Measurements from ENCODE around the gene COPS7A. TPM values are rescaled to one million over a fixed set of nuclear protein-coding genes. Genes with fewer than 3 reads are reported as not detected.

The COPS7A gene, protein sequence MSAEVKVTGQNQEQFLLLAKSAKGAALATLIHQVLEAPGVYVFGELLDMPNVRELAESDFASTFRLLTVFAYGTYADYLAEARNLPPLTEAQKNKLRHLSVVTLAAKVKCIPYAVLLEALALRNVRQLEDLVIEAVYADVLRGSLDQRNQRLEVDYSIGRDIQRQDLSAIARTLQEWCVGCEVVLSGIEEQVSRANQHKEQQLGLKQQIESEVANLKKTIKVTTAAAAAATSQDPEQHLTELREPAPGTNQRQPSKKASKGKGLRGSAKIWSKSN
- 87.9 and 180 TPM in 2 replicates for total RNA-seq (ENCODE audit: low replicate concordance)

DNA sequence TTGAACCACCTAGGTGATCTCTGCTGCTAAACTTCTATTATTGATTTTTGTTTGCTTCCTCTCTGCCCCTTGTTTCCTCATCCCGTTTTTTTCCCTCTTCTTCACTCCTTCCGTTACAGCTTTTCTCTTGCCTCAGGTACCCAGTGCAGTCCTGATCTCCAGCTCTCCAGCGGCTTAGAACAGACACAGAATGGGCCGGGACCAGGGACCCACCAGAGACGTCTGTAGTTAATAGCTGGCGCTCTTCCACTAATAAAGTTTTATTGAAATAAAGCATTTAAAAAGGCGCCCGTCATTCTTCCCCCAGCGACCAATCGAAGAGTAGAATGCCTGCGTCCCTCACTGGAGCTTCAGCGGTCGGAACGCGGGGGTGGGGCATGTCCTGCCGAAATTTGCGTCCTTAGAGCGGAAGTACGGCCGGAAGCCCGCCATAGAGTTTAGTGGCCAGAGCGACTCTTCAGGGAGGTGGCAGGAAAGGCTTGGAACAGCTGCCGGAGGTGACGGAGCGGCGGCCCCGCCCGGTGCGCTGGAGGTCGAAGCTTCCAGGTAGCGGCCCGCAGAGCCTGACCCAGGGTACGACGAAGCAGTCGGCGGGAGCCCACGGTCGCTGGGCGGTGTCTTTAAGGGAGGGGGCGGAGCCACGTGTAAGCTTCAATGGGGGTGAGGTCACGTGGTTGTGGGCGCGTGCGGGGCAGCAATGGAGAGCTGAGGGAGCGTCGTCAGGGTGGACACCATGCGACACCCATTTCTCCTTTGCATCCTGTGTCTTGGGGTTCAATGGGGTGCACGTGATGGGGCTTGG lies at the start of gene COPS7A:
Gene COPS7A (plus strand): TSS at position 440 of the 802 bp plus-strand sequence. CDS start 611 bp downstream, outside the sequence.

GRCh38 chr12:6688999-6689882 lies 34.6 kb upstream of the COPS7A start, which contains the start of gene ZNF384:
TSS of gene ZNF384 (minus strand) at chr12:6689375. CDS start at chr12:6679520, 9,855 bp downstream.

GRCh38 chr12:6700646-6701051 lies 23.2 kb upstream of the COPS7A start, which contains the start of gene PIANP:
TSS of gene PIANP (minus strand) at chr12:6700815. CDS start at chr12:6698061, 2,754 bp downstream.

DNA sequence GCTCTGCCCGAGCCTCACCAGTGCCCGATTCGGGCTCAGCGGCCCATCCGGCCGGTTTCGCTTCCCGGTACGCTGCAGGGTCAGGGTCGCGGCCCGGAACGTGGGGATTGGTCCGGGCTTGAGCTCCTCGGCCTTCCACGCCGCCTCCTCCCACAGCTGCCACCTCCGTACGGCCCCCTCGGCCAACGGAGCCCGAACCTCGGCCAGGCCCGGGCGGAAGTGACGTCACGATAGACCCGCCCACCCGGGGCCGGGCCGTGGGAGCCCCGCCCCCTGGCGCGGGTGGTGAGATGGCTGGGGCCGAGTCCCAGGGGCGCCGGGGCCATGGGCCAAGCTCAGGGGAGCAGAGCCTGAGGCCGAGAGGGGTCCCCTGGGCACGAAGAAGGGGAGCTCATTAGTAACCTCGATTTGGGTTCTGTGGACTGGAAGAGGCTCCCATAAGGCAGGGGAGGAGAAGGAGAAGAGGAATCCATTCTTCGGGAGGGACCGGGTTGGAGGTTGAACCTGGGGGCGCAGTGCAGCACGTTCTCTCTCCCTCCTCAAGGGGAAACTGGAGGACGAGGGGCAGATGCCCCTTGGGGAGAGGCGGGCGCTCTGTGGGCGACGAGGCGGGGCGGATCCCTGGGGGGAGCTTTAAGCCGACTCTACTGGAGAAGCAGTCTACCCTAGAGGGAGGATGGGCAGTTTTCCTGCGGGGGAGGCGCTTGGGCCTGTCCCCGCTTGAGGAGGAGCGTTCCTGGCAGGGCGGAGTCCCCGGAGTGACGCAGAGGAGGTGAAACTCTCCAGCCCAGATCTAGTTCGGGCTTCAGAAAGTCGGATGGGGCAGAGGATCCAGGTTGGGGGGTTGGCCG lies 29.3 kb downstream of the COPS7A start, which contains the start of gene MLF2:
Gene MLF2 (minus strand): TSS at position 221 of the 851 bp plus-strand sequence. CDS start 807 bp downstream, outside the sequence.

GRCh38 chr12:6765634-6766581 lies 42.1 kb downstream of the COPS7A start, which contains the start of gene PTMS:
TSS of gene PTMS (plus strand) at chr12:6766363. CDS start at chr12:6766706, 343 bp downstream.

GRCh38 chr12:6772331-6772695 lies 48.5 kb downstream of the COPS7A start, which contains the start of gene LAG3:
TSS of gene LAG3 (plus strand) at chr12:6772520. CDS start at chr12:6772853, 333 bp downstream.

Other genes with a start within 250 kb of the COPS7A start
- 92.0 and 176 TPM in 2 replicates for gene MRPL51, start 230.8 kb upstream of the COPS7A start, total RNA-seq (ENCODE audit: low replicate concordance)
- 15.0 and 30.4 TPM in 2 replicates for gene NCAPD2, start 229.9 kb upstream of the COPS7A start, total RNA-seq (ENCODE audit: low replicate concordance)
- gene GAPDH, start 189.5 kb upstream of the COPS7A start, total RNA-seq (ENCODE audit: low replicate concordance): 7,358 and 9,019 TPM in 2 replicates
- 8.8 and 36.9 TPM in 2 replicates for gene IFFO1, start 168.0 kb upstream of the COPS7A start, total RNA-seq (ENCODE audit: low replicate concordance)
- gene NOP2, start 155.8 kb upstream of the COPS7A start, total RNA-seq (ENCODE audit: low replicate concordance): 11.5 and 20.7 TPM in 2 replicates
- gene CHD4, start 116.7 kb upstream of the COPS7A start, total RNA-seq (ENCODE audit: low replicate concordance): 187 and 210 TPM in 2 replicates
- under 0.01 TPM in 1 of 2 replicates, not detected in the other for gene LPAR5, start 88.1 kb upstream of the COPS7A start, total RNA-seq (ENCODE audit: low replicate concordance)
- 0.23 TPM in 1 of 2 replicates, not detected in the other for gene ACRBP, start 76.6 kb upstream of the COPS7A start, total RNA-seq (ENCODE audit: low replicate concordance)
- gene ING4, start 60.9 kb upstream of the COPS7A start, total RNA-seq (ENCODE audit: low replicate concordance): 22.7 and 27.0 TPM in 2 replicates
- 8.3 TPM in 2 replicates for gene ZNF384, start 34.7 kb upstream of the COPS7A start, total RNA-seq (ENCODE audit: low replicate concordance)
- gene PIANP, start 23.2 kb upstream of the COPS7A start, total RNA-seq (ENCODE audit: low replicate concordance): under 0.01 and 0.38 TPM in 2 replicates
- 66.7 and 158 TPM in 2 replicates for gene MLF2, start 29.1 kb downstream of the COPS7A start, total RNA-seq (ENCODE audit: low replicate concordance)
- 43.6 and 51.7 TPM in 2 replicates for gene PTMS, start 42.3 kb downstream of the COPS7A start, total RNA-seq (ENCODE audit: low replicate concordance)
- gene LAG3, start 48.5 kb downstream of the COPS7A start, total RNA-seq (ENCODE audit: low replicate concordance): 0.15 TPM in 1 of 2 replicates, not detected in the other
- 0.23 and 0.47 TPM in 2 replicates for gene CD4, start 65.5 kb downstream of the COPS7A start, total RNA-seq (ENCODE audit: low replicate concordance)
- gene GPR162, start 97.8 kb downstream of the COPS7A start, total RNA-seq (ENCODE audit: low replicate concordance): 1.3 and 4.3 TPM in 2 replicates
- 74.8 and 101 TPM in 2 replicates for gene P3H3, start 104.4 kb downstream of the COPS7A start, total RNA-seq (ENCODE audit: low replicate concordance)
- gene GNB3, start 116.9 kb downstream of the COPS7A start, total RNA-seq (ENCODE audit: low replicate concordance): 1.7 and 1.8 TPM in 2 replicates
- 0.59 and 4.4 TPM in 2 replicates for gene CDCA3, start 127.2 kb downstream of the COPS7A start, total RNA-seq (ENCODE audit: low replicate concordance)
- gene USP5, start 128.1 kb downstream of the COPS7A start, total RNA-seq (ENCODE audit: low replicate concordance): 82.5 and 88.9 TPM in 2 replicates
- gene TPI1, start 143.5 kb downstream of the COPS7A start, total RNA-seq (ENCODE audit: low replicate concordance): 1,121 and 1,519 TPM in 2 replicates
- gene SPSB2, start 149.3 kb downstream of the COPS7A start, total RNA-seq (ENCODE audit: low replicate concordance): 5.6 and 7.4 TPM in 2 replicates
- 10.6 and 15.7 TPM in 2 replicates for gene LRRC23, start 180.8 kb downstream of the COPS7A start, total RNA-seq (ENCODE audit: low replicate concordance)
- 20.3 and 32.5 TPM in 2 replicates for gene ENO2, start 190.5 kb downstream of the COPS7A start, total RNA-seq (ENCODE audit: low replicate concordance)
- 4.0 and 6.4 TPM in 2 replicates for gene ATN1, start 203.9 kb downstream of the COPS7A start, total RNA-seq (ENCODE audit: low replicate concordance)
- not detected in 2 replicates for gene RNU7-1, start 219.8 kb downstream of the COPS7A start, total RNA-seq (ENCODE audit: low replicate concordance)
- 173 and 204 TPM in 2 replicates for gene C12orf57, start 220.0 kb downstream of the COPS7A start, total RNA-seq (ENCODE audit: low replicate concordance)
- 0.08 TPM in 1 of 2 replicates, not detected in the other for gene PTPN6, start 227.3 kb downstream of the COPS7A start, total RNA-seq (ENCODE audit: low replicate concordance)
- gene PHB2, start 246.6 kb downstream of the COPS7A start, total RNA-seq (ENCODE audit: low replicate concordance): 101 and 164 TPM in 2 replicates
- 28.3 and 31.1 TPM in 2 replicates for gene EMG1, start 246.9 kb downstream of the COPS7A start, total RNA-seq (ENCODE audit: low replicate concordance)

Measured in smooth muscle cell of the coronary artery (primary cell).